Neural cell (in vitro differentiated cells): ENCODE measurements around the gene MIEF1. TPM values are rescaled to one million over a fixed set of nuclear protein-coding genes. Genes with fewer than 3 reads are reported as not detected.
A peak's percentile ranks its signal among the peaks of the same experiment; 100 is the strongest.

Source experiments
- H2AFZ ChIP-seq: fragments of 200-600, 300-800 bp; sonication (generic), shearing (Covaris generic); 2 replicates; pipeline ENCODE4 v1.6.0; 2014; ENCODE audit warnings: low read depth, mild to moderate bottlenecking, antibody characterized with exemption, low read length, moderate library complexity
- H3F3A ChIP-seq: fragments of 200-600 bp; shearing (Covaris generic); 2 replicates; pipeline ENCODE4 v1.6.1; 2016; ENCODE audit warnings: mild to moderate bottlenecking, moderate library complexity, mixed read lengths, antibody characterized with exemption, low read length; ENCODE audit not compliant: insufficient read depth, poor library complexity, severe bottlenecking
- H3K27ac ChIP-seq: fragments of 200-600, 300-800 bp; sonication (generic), shearing (Covaris generic); 2 replicates; pipeline ENCODE4 v1.5.1; 2014; ENCODE audit warnings: mild to moderate bottlenecking, low read length, moderate library complexity
- H3K27me3 ChIP-seq: fragments of 300-800, 200-600 bp; sonication (generic), shearing (Covaris generic); 2 replicates; pipeline ENCODE4 v1.6.0; 2014; ENCODE audit warnings: mild to moderate bottlenecking, low read depth, low read length, moderate library complexity; ENCODE audit not compliant: insufficient read depth
- H3K36me3 ChIP-seq: fragments of 300-800, 200-600 bp; sonication (generic), shearing (Covaris generic); 2 replicates; pipeline ENCODE4 v1.5.1; 2014; ENCODE audit warnings: mild to moderate bottlenecking, antibody characterized with exemption, low read length, moderate library complexity; ENCODE audit not compliant: insufficient read depth
- H3K4me2 ChIP-seq: fragments of 300-800, 200-600 bp; sonication (generic), shearing (Covaris generic); 2 replicates; pipeline ENCODE4 v1.6.0; 2014; ENCODE audit warnings: mild to moderate bottlenecking, low read length
- H3K4me3 ChIP-seq: fragments of 300-800, 200-600 bp; sonication (generic), shearing (Covaris generic); 2 replicates; pipeline ENCODE4 v1.5.1; 2014; ENCODE audit warnings: mild to moderate bottlenecking, low read length, moderate library complexity
- H3K79me2 ChIP-seq: fragments of 200-600 bp; shearing (Covaris generic); replicated peaks from 2 replicates; pipeline ENCODE4 v1.6.0; 2014; ENCODE audit warnings: mild to moderate bottlenecking, low read length, moderate library complexity; ENCODE audit not compliant: insufficient read depth
- H3K9ac ChIP-seq: fragments of 300-800, 200-600 bp; sonication (generic), shearing (Covaris generic); 2 replicates; pipeline ENCODE4 v1.6.1; 2016; ENCODE audit warnings: mild to moderate bottlenecking, low read length, mixed read lengths
- H3K9me2 ChIP-seq: fragments of 200-600 bp; shearing (Covaris generic); 2 replicates; pipeline ENCODE4 v1.6.1; 2016; ENCODE audit warnings: mild to moderate bottlenecking, low read length, mixed read lengths; ENCODE audit not compliant: insufficient read depth
- H3K9me3 ChIP-seq: fragments of 200-600, 300-800 bp; sonication (generic), shearing (Covaris generic); 2 replicates; pipeline ENCODE4 v1.6.1; 2016; ENCODE audit warnings: mild to moderate bottlenecking, mixed run types, low read length, moderate library complexity, mixed read lengths
- H4K20me1 ChIP-seq: fragments of 200-600 bp; shearing (Covaris generic); 2 replicates; pipeline ENCODE4 v1.6.1; 2016; ENCODE audit warnings: mild to moderate bottlenecking, mixed run types; ENCODE audit not compliant: insufficient read depth
- EP300 ChIP-seq: fragments of 450-650 bp; conservative IDR thresholded peaks from 2 replicates; pipeline ENCODE4 v1.6.1; 2014; ENCODE audit warnings: antibody characterized with exemption, mild to moderate bottlenecking, moderate library complexity; ENCODE audit not compliant: poor library complexity, severe bottlenecking
- EZH2 ChIP-seq: fragments of 200-600, 300-800 bp; shearing (Covaris generic), sonication (generic); IDR thresholded peaks from 2 replicates; pipeline ENCODE4 v1.6.1; 2014; ENCODE audit warnings: antibody characterized with exemption, low read length, borderline replicate concordance, mild to moderate bottlenecking; ENCODE audit not compliant: insufficient read depth, poor library complexity, severe bottlenecking
- MXI1 ChIP-seq: fragments of 450-650 bp; conservative IDR thresholded peaks from 2 replicates; pipeline ENCODE4 v1.6.1; 2014; ENCODE audit warnings: antibody characterized with exemption, mild to moderate bottlenecking; ENCODE audit not compliant: poor library complexity, severe bottlenecking
- POLR2AphosphoS5 ChIP-seq: IDR thresholded peaks from 2 replicates; pipeline ENCODE4 v1.6.1; 2012
- RAD21 ChIP-seq: fragments of 450-650 bp; conservative IDR thresholded peaks from 2 replicates; pipeline ENCODE4 v1.6.1; 2014; ENCODE audit warnings: antibody characterized with exemption, mild to moderate bottlenecking, moderate library complexity
- SMC3 ChIP-seq: fragments of 450-650 bp; conservative IDR thresholded peaks from 2 replicates; pipeline ENCODE4 v1.6.1; 2014; ENCODE audit warnings: antibody characterized with exemption, mild to moderate bottlenecking, moderate library complexity; ENCODE audit not compliant: poor library complexity
- TAF1 ChIP-seq: IDR thresholded peaks from 2 replicates; pipeline ENCODE4 v1.6.1; 2012; ENCODE audit warnings: low read depth
- polyA plus RNA-seq: library from polyadenylated mRNA; depleted of rRNA; stranded (reverse); fragments of >200 nt; gene quantifications from 2 replicates; pipeline ENCODE4 v1.2.3, GENCODE V29; 2014
- TF ChIP-seq, protein P1 (sequence below): IDR thresholded peaks from 2 replicates; pipeline ENCODE4 v1.6.1; 2012; ENCODE audit warnings: borderline replicate concordance
- TF ChIP-seq, protein P2 (sequence below): fragments of 450-650 bp; IDR thresholded peaks from 2 replicates; pipeline ENCODE4 v1.5.1; 2014; ENCODE audit warnings: antibody characterized with exemption, mild to moderate bottlenecking, moderate library complexity; ENCODE audit not compliant: poor library complexity, severe bottlenecking

MIEF1 gene
- polyA plus RNA-seq, 1 donor from 2014 or later = 19.8 TPM

DNA sequence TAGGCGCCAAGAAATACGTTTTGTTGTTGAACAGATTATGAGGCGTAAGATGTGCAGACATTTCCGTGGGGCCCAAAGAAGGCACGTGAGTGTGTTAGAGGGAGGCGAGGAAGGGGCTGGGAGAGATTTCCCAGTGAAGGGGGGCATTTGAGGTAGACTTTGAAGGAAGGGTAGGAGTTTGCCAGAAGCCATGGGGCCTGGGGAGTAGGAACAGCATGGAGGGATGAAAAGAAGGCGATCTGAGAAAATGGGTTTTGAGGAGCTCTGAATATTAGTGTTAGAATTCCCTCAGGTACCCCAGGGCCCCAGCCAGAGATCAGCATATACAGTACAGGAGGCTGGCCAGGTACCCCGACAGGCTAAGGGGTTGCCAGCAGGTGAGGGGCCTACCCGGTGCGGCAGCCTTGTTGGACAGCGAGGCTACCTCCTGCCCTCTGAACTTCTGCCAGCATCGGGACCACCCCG is 414 bp upstream of the MIEF1 start:
- peak overlapping the region; percentile 83 for H3K9ac ChIP-seq
- H3K36me3 ChIP-seq = peaks cover 6% of the 10 kb centered on the region
- H3F3A ChIP-seq = no peaks in the 10 kb centered on the region
- TF ChIP-seq MXI1 = no peak
- TF ChIP-seq, protein P1, sequence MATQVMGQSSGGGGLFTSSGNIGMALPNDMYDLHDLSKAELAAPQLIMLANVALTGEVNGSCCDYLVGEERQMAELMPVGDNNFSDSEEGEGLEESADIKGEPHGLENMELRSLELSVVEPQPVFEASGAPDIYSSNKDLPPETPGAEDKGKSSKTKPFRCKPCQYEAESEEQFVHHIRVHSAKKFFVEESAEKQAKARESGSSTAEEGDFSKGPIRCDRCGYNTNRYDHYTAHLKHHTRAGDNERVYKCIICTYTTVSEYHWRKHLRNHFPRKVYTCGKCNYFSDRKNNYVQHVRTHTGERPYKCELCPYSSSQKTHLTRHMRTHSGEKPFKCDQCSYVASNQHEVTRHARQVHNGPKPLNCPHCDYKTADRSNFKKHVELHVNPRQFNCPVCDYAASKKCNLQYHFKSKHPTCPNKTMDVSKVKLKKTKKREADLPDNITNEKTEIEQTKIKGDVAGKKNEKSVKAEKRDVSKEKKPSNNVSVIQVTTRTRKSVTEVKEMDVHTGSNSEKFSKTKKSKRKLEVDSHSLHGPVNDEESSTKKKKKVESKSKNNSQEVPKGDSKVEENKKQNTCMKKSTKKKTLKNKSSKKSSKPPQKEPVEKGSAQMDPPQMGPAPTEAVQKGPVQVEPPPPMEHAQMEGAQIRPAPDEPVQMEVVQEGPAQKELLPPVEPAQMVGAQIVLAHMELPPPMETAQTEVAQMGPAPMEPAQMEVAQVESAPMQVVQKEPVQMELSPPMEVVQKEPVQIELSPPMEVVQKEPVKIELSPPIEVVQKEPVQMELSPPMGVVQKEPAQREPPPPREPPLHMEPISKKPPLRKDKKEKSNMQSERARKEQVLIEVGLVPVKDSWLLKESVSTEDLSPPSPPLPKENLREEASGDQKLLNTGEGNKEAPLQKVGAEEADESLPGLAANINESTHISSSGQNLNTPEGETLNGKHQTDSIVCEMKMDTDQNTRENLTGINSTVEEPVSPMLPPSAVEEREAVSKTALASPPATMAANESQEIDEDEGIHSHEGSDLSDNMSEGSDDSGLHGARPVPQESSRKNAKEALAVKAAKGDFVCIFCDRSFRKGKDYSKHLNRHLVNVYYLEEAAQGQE = no peak
- no peak for TF ChIP-seq EZH2
- TF ChIP-seq, protein P2, sequence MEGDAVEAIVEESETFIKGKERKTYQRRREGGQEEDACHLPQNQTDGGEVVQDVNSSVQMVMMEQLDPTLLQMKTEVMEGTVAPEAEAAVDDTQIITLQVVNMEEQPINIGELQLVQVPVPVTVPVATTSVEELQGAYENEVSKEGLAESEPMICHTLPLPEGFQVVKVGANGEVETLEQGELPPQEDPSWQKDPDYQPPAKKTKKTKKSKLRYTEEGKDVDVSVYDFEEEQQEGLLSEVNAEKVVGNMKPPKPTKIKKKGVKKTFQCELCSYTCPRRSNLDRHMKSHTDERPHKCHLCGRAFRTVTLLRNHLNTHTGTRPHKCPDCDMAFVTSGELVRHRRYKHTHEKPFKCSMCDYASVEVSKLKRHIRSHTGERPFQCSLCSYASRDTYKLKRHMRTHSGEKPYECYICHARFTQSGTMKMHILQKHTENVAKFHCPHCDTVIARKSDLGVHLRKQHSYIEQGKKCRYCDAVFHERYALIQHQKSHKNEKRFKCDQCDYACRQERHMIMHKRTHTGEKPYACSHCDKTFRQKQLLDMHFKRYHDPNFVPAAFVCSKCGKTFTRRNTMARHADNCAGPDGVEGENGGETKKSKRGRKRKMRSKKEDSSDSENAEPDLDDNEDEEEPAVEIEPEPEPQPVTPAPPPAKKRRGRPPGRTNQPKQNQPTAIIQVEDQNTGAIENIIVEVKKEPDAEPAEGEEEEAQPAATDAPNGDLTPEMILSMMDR = no peak
- H3K4me3 ChIP-seq = peak overlapping the region; percentile 97
- no peaks in the 10 kb centered on the region for H3K27me3 ChIP-seq
- no peaks in the 10 kb centered on the region for H4K20me1 ChIP-seq
- H3K9me2 ChIP-seq = no peaks in the 10 kb centered on the region
- H3K79me2 ChIP-seq = peaks cover 18% of the 10 kb centered on the region
- H2AFZ ChIP-seq = peak overlapping the region; percentile 86
- peak overlapping the region; percentile 49 for H3K4me2 ChIP-seq
- H3K27ac ChIP-seq = peak overlapping the region; percentile 63
- no peaks in the 10 kb centered on the region for H3K9me3 ChIP-seq

DNA sequence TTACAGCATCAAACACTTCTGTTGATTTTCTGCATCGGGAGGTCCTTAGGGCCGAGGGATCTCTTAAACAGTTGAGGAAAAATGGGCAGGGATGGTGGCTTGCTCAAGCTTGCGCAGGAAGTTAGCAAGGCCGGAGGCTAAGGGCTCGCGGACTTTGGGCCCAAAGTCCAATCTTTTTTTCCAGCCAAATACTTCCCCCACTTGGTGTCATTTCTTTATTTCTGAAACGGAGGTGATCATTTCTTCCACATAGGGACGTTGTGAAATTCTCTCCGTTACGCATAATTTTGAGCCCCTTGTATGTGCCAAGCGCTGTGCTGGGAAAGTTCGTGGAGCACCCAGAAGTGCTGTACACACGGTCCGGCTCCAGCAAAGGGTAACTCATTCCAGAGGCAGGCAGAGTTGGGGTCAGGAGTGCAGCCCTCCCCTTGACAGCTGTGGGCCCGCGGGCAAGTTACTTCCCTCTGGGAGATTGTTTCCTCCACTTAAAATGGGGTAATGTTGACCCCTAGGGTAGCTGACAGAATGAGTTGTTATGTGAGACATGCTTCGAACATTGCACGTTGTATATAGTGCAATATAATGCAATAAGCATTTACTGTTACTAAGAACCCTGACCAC is 809 bp downstream of the MIEF1 start:
- TF ChIP-seq SMC3 (no peak), POLR2AphosphoS5 (no peak), EP300 (no peak), MXI1 (no peak), TAF1 (no peak), EZH2 (no peak), RAD21 (no peak)
- TF ChIP-seq, protein P1 = no peak
- TF ChIP-seq, protein P2 = no peak
- Histone ChIP-seq H3K4me2 (peak overlapping the region; percentile 98), H3K27ac (peak overlapping the region; percentile 63), H4K20me1 (no peaks in the 10 kb centered on the region), H3K79me2 (peaks cover 18% of the 10 kb centered on the region), H3K9me2 (no peaks in the 10 kb centered on the region), H3K9ac (peak overlapping the region; percentile 83), H3K9me3 (no peaks in the 10 kb centered on the region), H3K36me3 (peaks cover 8% of the 10 kb centered on the region), H3F3A (no peaks in the 10 kb centered on the region), H3K4me3 (peak overlapping the region; percentile 97), H2AFZ (peak overlapping the region; percentile 86), H3K27me3 (no peaks in the 10 kb centered on the region)
